NCI-H526 treated with DMSO at 0.1 percent for 48 hours (cell line): ENCODE data around the gene TMEM131L.

Experiments
- DNase-seq: peaks from one replicate; lab custom pipeline; 2025; lab: John Stamatoyannopoulos, UW

The TMEM131L gene

DNA sequence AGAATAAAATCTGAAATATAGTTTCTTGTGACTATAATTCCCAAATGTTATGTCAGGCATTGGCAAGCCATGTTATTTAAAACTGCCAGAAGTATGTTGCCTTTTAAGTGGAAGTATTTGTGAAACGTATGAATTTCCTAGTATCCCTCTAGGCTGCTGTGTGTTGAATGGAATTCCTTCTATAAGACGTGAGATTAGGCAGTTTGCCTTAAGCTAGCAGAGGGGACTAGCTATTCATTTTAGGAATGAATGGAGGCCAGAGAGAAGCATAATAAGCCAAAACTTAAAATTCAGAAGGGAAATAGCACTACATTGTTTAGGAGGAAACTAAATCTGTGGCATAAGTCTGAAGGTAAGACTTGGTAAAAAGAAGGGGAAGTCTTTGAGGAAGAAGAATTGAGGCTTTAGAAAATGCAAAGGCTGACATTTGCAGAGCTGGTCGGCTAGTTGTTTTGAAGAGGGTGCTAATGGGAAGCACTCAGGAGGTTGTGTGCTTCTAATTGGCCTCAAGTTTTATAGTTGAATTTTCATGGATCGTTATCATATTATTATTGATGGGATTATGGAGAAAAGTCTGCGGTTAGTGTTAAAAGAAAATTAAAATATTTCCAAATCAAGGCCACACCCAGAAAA, 57.1 kb downstream of the TMEM131L start:
- DNase-seq, result no peak

DNA sequence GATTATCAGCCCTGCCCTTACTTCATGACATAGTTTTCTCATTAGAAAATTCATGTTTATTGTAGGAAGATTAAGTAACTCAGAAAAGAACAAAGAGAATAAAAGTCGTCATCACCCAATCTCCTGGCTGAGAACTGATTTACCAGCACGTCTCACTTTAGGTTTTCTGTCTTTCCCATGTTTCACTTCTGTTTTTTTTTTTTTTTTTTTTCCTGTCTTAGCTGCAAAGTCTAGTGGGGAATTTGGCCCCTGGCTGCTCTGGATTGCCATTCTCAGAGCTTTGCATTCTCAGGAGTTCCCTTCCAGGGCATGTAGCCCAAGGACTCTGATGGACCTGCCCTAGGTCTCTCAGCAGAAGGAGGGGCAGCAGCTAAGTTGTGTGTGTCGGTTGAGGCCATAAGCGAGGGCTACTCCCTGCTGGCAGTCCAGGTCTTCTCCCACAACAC, 57.8 kb downstream of the TMEM131L start:
- DNase-seq, result no peak

DNA sequence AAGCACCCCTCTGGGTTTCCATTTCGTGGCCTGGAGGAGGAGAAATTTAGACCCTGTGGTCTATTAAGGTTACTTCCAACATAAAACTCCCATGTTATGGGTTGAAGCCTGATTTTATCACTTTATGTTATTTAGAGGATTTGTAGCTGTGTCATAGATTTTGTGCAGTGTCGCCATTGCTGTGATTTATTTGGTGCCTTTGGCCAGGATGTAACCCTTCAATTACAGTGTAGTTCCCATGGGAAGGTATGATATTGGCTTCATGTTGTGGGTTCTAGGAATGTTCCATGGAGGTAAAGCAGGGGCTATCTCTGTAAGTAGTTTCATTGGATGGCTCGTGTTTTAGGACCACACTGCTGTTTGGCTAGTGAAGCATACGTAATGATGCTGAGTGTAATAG, 58.5 kb downstream of the TMEM131L start:
- DNase-seq, result no peak

DNA sequence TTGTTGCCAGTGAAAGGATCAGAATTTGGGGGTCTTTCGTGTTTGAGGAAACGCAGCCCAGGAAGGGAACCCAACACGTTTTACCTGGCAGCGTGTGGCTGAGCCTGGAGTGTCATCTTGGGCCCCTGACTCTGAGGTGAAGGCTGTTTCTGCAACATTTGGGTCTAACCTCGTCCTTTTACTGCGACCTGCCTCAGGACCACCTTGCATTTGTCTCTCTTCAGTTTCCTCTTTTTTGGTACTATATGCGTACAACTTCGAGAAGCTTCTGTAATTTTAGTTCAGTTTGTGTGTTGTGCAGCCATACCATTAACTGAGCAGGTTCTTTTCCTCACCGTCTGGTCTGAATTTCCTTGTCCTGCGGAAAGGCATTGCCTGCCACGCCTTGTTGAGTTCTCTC, 61.5 kb downstream of the TMEM131L start:
- DNase-seq, result no peak

DNA sequence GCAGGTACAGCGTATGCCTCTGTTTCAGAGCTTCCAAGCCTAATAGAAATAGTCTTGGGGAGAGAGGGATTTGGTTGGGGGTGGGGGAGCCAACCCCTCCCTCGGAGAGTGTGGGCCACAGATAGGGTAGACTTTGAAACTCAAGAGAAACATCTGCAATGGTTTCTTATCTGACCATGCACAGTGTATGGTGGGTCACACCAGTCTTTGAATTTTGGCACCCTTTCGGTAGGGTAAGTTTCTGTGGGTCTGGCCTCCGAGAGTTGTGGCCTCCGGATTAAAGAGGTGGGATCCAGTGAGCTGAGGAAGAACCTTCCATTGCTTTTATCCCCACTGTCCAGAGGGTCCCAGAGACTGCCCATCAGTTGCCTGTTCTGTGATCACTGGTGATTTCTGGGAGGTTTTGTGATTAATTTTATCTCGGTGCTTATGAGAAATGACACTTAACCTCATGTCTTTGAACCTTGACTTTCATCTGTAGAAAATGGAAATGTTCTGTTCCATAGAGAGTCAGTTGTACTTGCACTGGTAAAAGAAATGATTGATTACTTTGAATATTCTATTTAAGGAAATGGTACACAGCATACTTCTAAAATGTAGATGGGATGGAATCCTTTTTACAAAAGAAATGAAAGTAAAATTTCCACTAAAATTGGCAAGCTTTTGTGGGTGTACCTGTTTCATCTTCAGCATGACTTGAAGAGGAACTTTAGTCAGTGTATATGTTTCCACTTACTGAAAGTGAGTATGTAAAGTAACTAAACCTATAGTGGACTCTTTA, 62.7 kb downstream of the TMEM131L start:
- DNase-seq, result no peak

DNA sequence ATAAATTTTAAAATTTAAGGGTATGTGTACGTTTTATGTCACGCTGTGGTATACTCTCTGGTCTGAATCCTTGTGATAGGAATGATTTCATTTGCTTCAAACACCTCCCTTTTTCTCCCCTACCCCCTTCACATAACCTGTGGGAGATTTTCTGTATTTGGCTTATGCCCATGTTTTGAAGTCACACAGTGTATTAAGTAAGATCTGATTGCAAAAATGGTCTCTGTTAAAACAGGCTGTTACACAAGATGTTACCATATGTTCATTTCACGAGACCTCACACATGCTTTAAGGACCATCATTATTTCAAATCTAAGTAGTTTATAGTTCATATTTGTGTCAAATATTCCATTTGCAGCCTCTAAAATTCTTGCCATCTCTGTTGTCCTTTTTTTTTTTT, 63.5 kb downstream of the TMEM131L start:
- DNase-seq, result no peak

DNA sequence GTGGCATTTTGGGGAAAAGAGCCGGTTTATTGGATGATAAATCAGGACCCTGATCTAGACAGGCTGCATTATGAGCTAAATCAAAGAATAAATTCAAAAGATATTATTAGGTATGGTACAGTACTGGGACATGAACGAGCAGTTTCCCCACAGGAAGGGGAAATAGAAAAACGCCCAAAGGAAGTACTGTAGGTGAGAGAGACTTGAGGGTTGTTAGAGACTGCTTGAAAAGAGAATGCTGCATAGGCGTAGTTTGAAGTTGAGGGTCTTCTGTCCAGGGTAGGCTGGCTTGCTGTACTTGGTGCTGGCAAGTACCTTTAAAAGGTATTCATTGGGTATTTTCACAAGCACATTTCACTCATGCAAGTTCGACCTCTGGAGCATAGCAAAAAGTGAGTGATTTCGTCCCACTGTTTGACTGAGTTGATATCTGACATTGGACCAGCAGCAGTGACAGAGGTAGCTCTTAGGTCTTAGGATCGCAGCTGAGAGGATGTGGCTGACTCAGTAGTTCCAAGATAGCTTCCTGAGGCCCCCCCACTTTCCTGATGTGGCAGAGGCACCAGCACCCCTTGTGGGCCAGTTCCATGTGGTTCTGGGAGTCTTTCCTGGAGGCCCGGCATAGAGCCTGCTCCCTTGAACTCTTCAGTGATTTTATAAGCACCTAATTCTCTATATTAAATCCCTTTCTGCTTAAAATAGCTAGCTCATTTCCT, 64.3 kb downstream of the TMEM131L start:
- DNase-seq, result no peak

DNA sequence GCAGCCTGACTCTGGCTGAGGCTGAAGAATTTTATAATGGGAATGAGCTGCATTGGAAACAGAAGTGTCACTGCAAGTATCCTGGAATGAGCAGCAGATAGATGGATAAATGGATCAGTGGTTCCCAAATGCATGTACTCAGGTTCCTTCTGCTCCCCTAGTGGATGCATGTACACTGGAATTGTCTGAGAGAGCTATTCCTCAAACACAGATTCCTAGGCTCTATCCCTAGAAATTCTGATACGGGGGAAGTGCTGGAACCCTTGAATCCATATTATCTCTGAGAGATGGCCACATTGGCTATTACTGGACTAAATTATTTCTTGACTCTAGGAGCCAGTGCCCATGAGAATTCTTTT, 64.8 kb downstream of the TMEM131L start:
- no peak for DNase-seq

DNA sequence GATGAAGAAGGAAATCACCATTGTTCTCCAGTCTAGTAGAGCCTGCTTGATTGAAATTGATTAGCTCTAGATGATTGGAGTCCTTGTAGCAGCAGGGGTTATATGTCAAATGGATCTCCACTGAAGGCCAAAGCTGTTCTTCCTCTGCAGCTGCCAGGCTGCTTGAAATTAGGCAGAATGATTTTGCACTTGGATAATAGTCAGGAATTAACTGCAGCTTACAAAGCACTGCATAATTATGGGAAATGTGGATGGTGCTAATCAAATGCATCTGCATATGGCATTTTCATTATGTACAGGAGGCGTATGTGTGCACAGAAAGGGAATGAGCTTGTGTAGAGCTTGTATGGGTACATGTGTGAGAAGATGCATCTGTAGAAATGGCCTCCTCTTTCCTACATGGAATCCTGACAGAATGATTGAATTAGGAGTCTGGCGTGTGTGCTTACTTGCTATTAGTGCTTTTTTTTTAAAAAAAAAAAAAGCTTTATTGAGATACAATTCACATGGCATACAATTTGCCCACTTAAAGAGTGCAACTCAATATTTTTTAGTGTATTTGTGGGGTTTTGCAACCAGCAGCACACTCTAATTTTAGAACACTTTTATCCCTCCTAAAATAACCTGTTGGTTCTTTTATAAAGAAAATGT, 65.9 kb downstream of the TMEM131L start:
- no peak for DNase-seq

DNA sequence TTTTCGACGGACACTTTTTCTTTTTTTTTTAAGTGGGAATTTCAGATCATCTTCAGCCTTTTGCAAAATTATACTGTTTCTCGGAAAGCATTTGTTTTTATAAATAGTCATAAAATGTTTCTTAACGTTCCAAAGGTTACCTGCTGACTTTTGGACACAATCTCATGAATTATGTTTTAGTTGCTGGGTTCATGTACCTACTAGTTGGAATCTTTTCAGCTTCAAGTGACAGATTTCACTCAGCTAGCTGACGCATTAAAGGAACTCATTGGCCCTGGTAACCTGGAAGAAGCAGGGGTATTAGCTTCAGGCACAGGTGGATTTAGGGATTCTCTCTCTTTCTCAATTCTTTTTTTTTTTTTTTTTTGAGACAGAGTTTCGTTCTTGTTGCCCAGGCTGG, 66.5 kb downstream of the TMEM131L start:
- DNase-seq, result no peak

DNA sequence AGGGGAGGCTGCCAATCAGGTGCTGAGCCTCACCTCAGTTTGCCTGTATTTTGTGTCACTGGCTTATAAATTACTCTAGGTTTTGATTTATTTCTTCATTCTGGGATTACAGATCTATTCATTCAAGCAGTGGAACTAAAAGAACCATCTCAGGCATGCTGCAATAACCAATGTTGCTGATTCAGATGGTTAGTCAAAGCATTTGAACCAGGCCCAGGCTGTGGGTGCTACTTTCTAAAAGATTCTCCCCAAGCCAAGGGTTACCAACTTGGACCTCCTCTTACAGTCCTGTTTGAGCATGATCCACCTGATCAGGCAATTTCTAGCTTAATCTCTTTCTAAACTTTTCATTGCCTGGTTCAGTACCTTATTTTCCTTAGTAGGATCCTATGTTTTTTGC, 67.2 kb downstream of the TMEM131L start:
- DNase-seq, result no peak

DNA sequence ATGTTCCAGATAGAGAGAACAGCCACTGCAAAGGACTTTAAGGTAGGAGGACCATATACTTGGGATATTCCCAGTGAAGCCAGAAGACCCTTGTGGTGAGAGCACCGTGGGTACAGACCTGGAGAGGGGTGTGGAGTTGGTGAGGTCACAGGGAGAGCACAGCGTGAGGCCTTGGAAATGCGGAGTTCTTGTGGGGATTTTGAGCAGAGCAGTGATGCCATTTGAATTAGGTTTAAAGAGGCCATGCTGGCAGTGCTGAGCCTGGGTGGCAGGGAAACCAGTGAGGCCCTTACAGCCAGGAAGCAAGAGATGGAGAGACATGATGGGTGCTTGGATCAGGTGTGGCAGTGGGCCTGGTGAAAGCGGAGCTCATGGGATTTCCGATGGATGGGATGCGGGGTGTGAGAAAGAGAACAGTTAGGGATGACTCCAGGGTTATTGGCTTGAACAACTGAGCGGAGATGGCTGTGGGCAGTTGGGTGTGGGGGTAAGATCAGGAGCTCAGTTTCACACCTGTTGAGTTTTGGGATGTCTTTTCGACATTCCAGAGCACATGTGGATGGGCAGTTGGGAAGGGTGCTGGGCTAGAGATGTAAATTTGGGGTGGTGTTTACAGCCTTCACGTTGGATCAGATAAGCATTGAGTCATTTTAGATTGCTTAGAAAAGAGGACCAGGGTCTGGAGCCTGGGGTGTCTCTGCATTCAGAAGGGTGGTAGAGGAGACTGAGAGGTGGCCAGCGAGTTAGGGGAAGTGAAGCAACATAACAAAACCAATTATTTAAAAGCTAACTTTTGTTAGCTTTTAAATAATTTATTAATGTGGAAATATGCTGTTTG, 68.9 kb downstream of the TMEM131L start:
- no peak for DNase-seq

DNA sequence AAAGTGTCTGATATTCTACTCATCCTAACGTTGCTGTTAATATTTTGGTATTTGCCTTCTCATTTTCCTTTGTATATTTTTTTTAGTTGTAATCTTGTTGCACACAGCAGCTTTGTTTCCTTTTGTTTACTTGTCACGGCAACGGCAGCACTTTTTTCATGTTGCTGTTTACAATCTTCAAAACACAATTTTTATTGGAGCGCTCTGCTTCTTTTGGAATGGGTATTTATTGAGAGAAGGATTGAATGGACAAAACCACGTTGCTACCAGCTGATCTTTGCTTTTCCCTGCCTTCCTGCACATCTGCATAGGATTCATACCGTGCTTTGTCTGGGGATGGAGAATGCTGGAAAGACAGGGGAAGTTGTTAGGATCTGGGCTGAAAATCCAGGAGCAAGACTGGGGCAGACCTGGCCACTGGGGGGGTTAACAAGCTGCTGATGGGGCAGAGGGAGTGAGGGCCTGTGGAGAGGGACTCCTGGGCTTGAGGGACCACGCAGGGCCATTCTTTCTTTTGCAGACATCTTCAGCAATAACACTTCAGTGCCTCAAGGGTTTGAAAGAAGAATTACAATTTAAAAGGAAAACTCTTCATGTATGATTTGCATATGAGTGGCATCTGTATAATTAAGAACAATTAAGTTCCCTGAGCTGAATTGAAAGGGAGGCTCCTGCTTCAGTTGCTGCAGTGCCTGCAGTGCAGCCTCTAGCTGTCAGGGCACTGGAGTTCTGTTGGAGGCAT, 69.8 kb downstream of the TMEM131L start:
- peak; percentile 20 for DNase-seq

DNA sequence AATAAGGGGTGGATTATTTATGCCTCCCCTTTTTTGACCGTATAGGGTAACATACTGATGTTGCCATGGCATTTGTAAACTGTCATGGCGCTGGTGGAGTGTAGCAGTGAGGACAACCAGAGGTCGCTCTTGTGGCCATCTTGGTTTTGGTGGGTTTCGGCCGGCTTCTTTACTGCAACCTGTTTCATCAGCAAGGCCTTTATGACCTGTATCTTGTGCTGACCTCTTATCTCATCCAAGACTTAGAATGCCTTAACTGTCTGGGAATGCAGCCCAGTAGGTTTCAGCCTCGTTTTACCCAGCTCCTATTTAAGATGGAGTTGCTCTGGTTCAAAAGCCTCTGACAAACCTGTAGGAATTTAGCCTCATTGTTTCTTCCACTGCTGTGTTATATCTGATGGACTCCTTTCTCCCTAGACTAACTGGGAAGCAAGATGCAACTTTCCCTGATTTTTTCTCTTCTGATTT, 71.4 kb downstream of the TMEM131L start:
- no peak for DNase-seq

DNA sequence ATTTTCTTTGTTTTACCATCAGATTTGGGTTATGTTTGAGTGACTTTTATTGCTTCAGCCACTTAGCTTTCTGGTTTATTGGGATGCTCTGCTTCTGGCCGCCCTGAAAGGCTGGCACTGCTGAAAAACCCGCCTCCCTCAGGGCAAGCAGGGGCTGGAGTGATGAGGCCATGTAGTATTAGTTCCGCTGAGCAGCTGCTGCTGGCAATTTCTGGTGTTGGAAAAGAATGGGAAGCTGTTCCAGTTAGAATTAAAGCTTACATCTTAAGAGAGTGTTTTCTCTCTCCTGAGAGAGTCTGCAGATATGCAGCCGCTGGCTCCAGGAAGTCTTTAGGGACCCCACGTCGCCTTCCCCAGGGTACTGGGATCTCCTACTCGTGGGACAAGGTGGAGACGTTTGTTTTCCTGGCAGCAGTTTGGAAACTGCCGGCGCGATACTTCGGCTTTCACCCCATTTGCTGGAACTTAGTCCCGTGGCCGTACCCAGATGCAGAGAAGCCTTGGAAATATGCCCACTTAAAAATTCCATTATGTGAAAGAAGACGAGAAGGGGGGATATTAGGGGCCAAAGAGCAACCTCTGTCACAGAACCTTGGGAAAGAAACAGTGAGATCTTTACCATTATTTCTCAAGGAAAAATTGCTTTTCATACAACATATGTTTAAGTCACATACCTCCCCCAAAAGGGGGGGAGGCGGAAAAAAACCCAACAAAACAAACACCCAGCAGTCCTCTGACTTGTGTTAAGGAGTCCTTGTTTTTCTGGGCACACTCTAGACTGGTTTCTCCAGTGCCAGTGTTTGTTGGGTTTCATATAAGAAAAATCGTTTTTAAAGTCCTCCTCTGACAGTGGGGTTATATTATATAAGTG, 72.6 kb downstream of the TMEM131L start:
- DNase-seq, result no peak

DNA sequence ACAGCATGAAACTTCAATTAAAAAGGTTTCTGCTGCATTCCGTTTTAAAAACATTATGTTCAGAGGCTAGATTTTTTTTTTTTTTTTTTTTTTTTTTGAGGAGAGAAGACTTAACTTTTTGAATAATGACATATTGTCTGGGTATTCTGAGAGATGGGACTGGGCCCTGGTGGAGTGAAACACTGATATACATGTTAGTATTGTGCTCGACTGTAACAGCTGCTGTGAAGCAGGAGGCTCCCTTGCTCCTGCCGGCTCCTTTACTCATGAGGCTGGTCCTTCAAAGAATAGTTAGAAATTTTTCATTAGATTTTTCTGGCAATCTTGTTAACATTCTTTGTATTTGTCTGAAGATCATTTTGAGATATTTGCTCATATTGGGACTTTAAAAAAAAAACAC, 73.3 kb downstream of the TMEM131L start:
- DNase-seq, result no peak

DNA sequence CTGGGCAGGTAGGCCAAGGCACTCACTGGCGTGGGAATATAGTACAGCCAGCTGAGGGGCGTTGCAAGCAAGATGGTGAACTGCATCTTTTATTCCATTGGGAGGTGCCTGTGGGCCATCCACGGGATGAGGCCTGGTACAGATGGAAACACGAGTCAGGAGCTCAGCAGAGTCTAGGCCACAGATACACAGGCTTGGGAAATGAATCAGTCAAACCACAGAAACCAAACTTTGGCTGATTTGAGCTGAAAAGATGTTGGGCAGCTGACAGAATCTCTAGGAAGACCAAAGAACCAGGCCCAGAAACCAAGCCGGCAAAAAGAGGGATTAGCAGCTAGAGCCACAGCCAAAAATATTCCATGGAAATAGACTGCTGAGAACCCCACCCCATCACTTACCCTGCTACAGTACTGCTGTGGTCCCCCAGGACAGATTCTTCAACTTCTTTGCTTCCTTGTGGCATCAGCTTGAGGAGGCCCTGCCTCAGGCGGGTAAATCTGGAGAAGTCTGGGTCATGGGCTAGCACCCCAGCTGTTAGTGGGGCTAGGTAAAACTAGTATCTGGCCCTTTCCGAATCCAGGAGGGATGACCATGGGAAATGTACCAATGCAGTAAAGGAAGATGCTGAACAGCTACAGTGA, 75.4 kb downstream of the TMEM131L start:
- DNase-seq, result no peak

DNA sequence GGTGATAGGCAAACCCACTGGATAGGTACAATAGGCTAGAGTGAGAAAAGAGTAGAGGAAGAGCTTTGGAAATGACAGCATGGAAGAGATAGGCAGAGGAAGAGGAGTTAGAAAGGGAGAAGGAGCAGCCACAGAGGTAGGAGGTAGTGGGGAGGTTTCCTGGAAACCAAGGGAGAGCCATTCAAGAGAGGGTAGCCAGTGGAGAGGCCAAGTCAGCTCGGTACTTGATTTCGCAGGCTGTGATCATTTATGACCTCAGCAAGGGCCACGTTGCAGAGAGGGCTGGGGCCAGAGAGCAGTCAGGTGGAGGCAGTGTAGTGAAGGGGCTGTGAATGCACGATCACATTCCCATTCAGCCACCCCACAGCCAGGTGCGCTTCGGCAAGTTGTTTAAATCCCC, 76.0 kb downstream of the TMEM131L start:
- no peak for DNase-seq

DNA sequence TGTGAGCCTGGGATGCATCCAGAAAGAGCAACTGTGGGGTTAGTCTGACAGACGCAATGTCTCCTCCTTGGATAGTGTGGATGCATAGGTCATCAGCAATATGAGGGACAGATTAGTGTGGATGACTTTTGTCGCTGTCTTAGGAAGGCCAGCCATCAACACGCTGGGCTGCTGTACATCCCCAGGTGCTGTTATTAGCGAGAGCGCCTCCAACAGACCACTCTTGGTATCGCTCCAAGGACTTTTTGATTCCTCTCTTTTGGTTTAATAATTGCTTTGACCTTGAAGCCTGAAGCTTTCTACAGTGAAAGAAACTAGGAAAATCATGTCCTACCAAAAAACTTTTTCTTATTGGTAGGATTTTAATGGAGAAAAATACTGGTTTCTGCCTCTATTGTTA, 76.7 kb downstream of the TMEM131L start:
- no peak for DNase-seq
